Kasumi-1 (cell line): Measurements from ENCODE around the gene GNA12.
"Not testable (repeated sequence)": the region's sequence is repeated elsewhere in the genome, so short reads cannot be mapped to it uniquely, and the experiment has no call there.

Experiments
- DNase-seq, 2 experiments: peaks; one replicate each; lab custom pipeline; 2025; lab: John Stamatoyannopoulos, UW

Gene GNA12

DNA sequence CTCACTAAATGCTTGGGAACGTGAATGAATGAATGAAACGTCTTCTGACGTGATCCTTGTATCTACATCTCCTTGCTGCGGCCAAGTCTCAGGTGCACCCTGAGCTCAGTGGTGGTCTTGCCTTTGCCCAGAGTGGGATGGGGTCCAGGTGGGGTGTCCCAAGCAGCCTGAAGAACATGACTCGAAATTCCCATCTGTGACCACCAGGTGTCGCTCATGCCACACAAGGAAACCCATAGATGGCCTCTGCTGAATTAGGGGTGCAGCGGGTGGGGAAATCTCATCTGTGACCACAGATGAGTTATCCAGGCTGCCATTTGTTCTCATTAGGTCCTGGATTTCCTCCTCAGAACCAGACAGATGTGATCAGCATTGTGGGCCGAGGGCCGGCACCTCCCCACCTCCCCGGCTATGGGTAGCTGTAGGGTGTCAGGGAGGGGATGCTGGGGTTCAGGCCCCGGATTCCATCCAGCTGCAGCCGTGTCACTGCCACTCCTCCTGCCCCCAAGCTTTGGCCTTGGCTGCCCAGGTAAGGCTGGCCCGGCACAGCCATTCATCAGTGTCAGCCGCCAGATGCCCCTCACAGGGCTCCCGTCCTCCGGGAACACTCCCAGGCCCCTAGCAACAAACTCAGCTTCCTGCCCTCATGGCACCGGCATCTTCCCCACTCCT is 21.0 kb upstream of the GNA12 start:
- DNase-seq = peak; percentile 27 to 31

- DNase-seq = no peak
Observed at GRCh38 chr7:2864204-2864985, 20.3 kb upstream of the GNA12 start.

DNA sequence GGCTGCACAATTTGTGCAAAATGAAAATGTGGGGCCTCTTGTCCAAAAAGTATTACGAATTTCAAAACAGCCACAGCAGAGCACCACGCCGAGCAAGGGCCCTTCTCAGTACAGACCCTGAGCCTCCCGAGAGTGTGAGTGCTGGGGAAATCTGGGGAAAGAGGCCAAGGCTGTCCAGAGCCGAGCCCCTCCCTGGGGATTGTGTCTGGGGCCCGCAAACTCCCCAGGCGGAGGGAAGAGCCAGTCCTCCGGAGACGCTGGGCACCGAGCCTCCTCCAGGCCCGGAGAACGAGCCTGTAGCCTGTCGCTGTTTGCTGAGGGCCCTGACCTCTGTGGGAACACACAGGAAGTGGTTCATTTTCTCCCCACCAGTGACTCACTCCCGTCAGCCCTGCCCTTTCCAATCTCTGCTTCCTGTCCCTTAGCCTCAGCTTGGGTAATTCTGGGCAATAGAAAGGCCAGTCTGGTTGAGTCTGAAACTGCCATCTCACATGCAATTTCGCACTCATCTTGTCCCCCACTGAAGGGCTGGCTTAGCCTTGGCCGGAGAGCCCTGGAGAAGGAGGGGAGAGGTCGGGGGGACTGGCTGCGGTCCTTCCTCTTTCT is 19.5 kb upstream of the GNA12 start:
- DNase-seq = peak; percentile 66 to 71

- peak; percentile 69 to 83 for DNase-seq
Observed at GRCh38 chr7:2862831-2863361, 18.8 kb upstream of the GNA12 start.

DNA sequence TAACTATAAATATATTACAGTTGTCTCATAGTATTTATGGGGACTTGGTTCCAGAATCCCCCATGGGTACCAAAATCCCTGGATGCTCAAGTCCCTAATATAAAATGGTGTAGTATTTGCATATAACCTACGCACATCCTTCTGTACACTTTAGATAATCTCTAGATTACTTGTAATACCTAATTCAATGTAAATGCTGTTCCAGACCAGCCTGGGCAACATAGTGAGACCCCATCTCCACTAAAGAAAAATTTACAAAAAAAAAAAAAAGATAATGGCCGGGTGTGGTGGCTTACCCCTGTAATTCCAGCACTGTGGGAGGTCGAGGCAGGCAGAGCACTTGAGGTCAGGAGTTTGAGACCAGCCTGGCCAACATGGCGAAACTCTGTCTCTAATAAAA is 17.4 kb upstream of the GNA12 start:
- DNase-seq = no peak

DNA sequence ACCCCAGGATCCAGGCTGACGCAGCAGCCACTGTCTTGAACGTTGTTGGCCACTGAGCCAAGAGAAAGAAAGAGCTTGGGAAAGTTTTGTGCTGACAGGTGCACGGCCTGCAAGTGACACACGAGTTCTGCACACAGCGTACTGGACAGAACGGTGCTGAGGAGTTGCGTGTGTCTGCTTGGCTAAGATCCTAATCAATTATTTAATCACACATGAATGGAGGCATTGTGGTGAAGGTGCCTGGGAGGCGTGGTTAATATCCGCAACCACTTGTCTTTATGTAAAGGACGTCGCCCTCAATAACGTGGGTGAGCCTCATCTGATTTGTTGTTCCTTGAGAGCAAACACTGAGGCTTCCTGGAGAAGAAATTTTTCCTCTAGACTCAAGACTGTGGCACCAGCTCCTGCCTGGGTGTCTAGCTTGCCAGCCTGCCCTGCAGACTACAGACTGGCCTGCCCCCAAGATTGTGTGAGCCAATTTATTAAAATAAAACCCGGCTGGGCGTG is 16.6 kb upstream of the GNA12 start:
- no peak for DNase-seq

DNA sequence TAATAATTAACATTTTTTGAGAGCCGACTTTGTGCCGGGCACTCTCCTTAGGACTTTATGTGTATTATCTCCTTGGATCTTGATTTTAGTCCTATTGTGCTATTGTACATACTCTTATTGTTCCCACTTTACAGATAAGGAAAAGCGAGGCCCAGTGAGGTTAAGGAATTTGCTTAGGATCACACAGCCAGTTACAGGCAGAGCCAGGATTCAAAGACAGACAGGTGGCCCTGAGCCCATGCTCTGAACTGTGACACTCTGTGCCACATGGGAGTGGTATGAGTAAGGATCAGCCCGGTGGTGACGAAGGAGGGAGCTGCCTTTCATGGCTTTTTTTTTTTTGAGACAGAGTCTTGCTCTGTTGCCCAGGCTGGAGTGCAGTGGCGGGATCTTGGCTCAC is 15.8 kb upstream of the GNA12 start:
- DNase-seq = no peak

DNA sequence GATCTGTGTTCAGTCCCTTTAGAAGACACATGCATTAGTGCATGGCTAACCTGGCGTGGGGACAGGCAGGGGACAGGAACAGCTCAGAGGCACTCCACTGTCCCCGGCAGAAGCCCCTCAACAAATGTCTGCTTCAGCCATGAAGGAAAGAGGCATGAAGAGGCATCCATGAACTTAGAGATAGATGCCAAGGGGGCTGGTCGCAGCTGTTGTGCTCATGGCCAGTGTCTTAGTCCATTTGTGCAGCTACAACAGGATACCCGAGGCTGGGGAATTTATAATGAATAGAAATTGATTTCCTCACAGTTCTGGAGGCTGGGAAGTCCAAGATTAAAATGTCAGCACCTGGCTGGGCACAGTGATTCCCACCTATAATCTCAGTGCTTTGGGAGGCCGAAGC is 14.5 kb upstream of the GNA12 start:
- no peak for DNase-seq

- DNase-seq = no peak
Observed at GRCh38 chr7:2856388-2857169, 12.5 kb upstream of the GNA12 start.

DNA sequence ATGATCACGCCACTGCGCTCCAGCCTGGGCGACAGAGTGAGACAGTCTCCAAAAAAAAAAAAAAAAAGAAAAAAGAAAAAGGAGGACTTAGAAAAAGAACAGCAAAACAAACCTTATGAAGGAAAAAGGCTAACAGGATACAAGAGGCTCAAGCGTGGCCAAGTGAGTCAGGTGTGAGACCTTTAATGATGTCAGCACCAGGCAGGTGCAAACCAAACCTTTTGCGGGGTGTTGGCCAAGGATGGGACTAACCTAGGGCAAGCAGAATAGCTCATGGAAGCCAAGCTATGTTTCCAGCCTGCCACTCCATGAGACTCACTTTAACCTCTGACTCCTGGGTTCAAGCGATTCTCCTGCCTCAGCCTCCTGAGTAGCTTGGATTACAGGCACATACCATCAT is 11.3 kb upstream of the GNA12 start:
- no peak for DNase-seq

DNA sequence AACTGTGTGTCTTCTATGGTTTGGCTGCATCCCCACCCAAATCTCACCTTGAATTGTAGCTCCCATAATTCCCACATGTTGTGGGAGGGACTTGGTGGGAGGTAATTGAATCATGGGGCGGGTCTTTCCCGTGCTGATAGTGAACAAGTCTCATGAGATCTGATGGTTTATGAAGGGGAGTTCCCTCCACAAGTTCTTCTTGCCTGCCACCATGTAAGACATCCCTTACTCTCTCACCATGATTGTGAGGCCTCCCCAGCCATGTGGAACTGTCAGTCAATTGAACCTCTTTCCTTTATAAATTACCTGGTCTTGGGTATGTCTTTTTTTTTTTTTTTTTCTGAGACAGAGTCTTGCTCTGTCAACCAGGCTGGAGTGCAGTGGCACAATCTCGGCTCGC is 9.4 kb upstream of the GNA12 start:
- not testable (repeated sequence) for DNase-seq

DNA sequence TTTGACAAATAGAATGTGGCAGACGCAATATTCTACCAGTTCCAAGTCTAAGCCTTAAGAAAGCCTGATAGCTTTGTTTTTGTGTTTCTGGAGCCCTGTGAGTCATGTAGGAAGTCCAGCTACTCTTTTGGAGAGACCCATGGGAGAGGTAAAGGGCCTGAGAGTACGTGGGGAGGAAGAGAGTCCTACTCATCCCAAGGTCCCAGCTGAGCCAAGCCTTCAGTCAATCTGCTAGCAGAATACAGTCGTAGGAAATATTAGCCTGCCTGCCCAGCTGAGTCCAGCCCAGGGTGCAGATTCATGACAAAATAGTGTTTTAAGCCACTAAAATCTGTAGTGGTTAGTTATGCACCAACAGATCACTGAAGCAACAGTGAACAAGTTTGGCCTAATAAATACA is 9.0 kb upstream of the GNA12 start:
- no peak for DNase-seq

DNA sequence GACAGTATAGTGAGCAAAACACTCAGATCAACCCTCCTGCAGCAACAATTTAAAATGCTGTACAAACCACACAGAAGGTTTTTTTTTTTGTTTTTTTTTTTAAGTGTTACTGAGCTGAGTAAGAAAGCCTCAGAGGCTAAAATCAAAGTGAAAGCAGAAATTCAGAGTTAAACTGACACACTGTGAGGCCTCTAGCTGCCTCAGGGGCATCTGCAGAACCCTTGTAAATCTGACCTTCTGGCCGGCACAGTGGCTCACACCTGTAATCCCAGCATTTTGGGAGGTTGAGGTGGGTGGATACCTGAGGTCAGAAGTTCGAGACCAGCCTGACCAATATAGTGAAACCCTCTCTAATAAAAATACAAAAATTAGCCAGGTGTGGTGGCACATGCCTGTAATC is 7.4 kb upstream of the GNA12 start:
- no peak for DNase-seq

- no peak for DNase-seq
Observed at GRCh38 chr7:2849941-2850766, 6.0 kb upstream of the GNA12 start.

DNA sequence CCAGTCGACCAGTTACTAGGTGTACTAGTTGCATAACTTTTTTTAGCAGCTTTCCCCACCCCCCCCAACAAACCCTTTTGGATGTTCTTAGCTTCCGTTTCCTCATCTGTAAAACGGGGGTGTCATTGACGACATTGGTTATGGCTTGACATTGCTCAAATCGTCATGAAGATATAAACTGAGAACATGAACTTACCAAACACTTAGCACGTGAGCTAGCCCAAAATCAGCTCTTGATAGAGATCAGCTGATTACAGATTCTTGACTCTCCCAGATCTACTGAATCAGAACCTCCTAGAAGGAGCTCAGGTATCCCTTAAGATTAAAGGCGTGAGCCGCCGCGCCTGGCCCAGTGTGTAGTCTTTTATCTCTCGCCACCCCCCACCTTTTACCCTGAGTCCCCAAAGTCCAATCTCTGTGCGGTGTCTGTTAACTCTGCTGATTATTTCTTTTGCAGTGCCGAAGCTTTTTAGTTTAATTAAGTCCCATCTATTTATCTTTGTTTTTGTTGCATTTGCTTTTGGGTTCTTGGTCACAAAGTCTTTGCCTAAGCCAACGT is 1.0 kb upstream of the GNA12 start:
- DNase-seq = no peak

- no peak for DNase-seq
Observed at GRCh38 chr7:2843711-2844152, 376 bp downstream of the GNA12 start.

DNA sequence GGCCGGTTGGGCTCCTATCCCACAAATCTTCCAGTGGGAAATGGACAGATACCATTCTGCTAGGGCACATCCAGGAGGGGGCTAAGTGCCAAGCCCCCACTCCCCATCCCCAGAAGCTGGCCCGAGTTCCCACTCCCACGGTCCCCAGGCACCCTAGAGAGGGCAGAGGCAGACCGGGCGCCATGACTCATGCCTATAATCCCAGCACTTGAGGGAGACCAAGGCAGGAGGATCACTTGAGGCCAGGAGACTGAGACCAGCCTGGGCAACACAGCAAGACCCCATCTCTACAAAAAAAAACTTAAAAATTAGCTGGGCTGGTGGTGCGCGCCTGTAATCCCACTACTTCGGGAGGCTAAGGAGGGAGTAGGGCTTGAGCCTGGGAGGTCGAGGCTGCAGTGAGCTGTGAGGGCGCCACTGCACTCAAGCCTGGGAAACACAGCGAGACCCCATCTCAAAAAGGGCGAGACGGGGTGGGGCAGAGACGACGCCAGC is 870 bp downstream of the GNA12 start:
- no peak for DNase-seq

- DNase-seq = no peak
Observed at GRCh38 chr7:2841907-2842306, 2.2 kb downstream of the GNA12 start.

DNA sequence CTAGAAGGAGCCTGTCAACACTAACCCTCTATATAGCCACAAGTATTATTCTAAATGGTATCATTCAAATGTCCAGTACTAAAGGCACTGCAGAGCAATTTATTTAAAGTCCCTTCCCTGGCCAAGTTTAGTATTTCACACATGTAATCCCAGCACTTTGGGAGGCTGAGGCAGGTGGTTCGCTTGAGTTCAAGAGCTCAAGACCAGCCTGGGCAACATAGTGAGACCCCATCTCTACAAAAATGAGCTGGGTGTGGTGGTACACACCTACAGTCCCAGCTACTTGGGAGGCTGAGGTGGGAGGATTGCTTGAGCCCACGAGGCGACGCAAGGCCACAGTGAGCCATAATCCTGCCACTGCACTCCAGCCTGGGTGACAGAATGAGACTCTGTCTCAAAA is 3.6 kb downstream of the GNA12 start:
- no peak for DNase-seq

DNA sequence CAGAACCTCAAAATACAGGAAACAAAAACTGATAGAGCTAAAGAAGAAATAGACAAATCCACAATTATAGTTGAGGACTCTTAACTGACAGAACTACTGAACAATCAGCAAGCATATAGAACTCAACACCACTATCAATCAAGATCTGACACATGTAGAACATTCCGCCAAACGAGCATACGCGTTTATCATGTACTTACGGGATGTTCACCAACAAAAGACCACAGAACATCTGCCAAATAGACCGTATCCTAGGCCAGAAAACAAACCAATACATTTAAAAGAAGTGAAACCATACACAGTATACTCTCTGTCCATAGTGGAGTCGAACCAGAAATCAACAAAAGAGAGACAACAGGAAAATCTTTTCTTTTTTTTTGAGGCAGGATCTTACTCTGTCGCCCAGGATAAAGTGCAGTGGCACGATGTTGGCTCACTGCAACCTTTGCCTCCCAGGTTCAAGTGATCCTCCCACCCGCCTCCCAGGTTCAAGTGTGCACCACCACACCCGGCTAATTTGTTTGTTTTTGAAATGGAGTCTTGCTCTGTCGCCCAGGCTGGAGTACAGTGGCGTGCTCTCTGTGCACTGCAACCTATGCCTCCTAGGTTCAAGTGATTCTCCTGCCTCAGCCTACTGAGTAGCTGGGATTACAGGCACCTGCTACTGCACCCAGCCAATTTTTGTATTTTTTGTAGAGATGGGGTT is 5.1 kb downstream of the GNA12 start:
- no peak for DNase-seq
